ENCODE data around the gene DSC2.

Gene DSC2

DNA sequence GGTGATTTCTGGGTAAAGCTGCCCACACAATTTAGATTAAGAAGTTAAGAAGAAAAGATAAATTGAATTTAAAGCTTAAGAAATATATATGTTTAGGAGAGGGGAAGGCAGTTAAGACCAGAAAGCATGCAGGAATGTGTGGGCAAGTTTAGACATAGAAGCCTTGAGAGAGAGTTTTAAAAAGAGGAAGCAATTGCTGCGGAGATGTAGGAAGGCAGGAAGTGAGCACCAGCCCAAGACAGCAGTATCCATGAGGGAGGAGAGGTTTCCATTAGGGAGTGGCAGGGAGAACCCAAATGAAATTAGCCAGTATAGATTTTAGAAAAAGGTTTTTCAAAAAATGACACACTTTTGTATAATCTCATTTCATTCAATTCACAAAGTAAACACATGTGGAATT, 24.3 kb downstream of the DSC2 start:
- no peaks in the 10 kb centered on the region for H3K9me3 ChIP-seq (ENCODE audit: insufficient read depth, low read length)
- H3K4me1 ChIP-seq (ENCODE audit: low read length) = no peaks in the 10 kb centered on the region
- no peaks in the 10 kb centered on the region for H3K27me3 ChIP-seq (ENCODE audit: low read depth, low read length)
- no peak overlapping the region for H3K9ac ChIP-seq (ENCODE audit: low read length)
- no peak overlapping the region for H2AFZ ChIP-seq (ENCODE audit: low read depth, low read length)
- no peak overlapping the region for H3K27ac ChIP-seq (ENCODE audit: low read length)
- H3K79me2 ChIP-seq (ENCODE audit: low read length) = no peaks in the 10 kb centered on the region
- H4K20me1 ChIP-seq (ENCODE audit: insufficient read depth, low read length) = no peaks in the 10 kb centered on the region
- no peaks in the 10 kb centered on the region for H3K36me3 ChIP-seq (replicated peaks; ENCODE audit: low read depth, low read length)
- no peak overlapping the region for H3K4me2 ChIP-seq (ENCODE audit: low read length)
- no peak overlapping the region for H3K4me3 ChIP-seq (ENCODE audit: low read length)
- TF ChIP-seq EZH2phosphoT487 (IDR thresholded peaks at IDR 0.05; ENCODE audit: low read depth) = no peak
- TF ChIP-seq, protein P1, sequence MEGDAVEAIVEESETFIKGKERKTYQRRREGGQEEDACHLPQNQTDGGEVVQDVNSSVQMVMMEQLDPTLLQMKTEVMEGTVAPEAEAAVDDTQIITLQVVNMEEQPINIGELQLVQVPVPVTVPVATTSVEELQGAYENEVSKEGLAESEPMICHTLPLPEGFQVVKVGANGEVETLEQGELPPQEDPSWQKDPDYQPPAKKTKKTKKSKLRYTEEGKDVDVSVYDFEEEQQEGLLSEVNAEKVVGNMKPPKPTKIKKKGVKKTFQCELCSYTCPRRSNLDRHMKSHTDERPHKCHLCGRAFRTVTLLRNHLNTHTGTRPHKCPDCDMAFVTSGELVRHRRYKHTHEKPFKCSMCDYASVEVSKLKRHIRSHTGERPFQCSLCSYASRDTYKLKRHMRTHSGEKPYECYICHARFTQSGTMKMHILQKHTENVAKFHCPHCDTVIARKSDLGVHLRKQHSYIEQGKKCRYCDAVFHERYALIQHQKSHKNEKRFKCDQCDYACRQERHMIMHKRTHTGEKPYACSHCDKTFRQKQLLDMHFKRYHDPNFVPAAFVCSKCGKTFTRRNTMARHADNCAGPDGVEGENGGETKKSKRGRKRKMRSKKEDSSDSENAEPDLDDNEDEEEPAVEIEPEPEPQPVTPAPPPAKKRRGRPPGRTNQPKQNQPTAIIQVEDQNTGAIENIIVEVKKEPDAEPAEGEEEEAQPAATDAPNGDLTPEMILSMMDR (IDR thresholded peaks at IDR 0.05; ENCODE audit: low read depth, low read length) = no peak

DNA sequence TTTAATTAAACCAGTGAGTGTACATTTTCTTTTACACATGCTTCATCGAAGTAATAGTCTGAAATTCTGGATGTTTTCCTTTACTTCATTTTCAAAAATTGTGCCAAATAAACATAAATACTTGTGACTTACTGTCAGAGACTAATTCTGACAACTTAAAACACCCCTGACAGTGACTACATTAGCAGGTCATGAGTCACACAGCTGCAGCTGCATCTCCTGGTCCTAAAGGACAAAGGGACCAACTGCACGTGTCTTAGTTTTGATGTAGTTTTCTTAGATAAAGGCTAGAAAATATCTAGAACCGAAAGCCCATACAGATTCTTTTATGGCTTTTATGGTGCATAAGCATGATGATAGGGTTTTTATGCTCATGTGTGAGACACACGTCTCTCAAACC, 30.0 kb downstream of the DSC2 start:
- Histone ChIP-seq H3K79me2 (ENCODE audit: low read length) (no peaks in the 10 kb centered on the region), H3K4me3 (ENCODE audit: low read length) (no peak overlapping the region), H3K36me3 (replicated peaks; ENCODE audit: low read depth, low read length) (no peaks in the 10 kb centered on the region), H3K27me3 (ENCODE audit: low read depth, low read length) (no peaks in the 10 kb centered on the region), H4K20me1 (ENCODE audit: insufficient read depth, low read length) (no peaks in the 10 kb centered on the region), H3K9me3 (ENCODE audit: insufficient read depth, low read length) (no peaks in the 10 kb centered on the region), H2AFZ (ENCODE audit: low read depth, low read length) (no peak overlapping the region), H3K27ac (ENCODE audit: low read length) (no peak overlapping the region), H3K4me1 (ENCODE audit: low read length) (no peaks in the 10 kb centered on the region), H3K9ac (ENCODE audit: low read length) (no peak overlapping the region), H3K4me2 (ENCODE audit: low read length) (no peak overlapping the region)
- TF ChIP-seq, protein P1 (IDR thresholded peaks at IDR 0.05; ENCODE audit: low read depth, low read length) = no peak
- no peak for TF ChIP-seq EZH2phosphoT487 (IDR thresholded peaks at IDR 0.05; ENCODE audit: low read depth)

DNA sequence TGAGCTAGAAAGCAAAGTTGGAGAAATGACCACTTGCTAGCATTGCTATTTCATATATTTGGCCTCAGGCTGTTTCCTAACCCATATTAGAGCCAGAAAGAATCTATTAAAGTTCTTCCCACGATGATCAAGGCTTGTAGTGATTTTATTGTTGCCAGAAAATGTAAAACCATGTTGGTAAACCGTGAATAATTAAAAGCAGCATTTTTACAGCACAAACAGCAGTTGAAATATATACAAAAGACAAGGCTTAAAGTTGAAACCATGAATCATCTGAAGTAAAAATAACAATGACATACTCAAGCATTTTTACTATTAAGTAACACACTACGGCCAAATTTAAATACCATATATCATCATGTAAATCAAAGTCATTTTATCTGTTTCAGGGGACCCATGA, 32.0 kb downstream of the DSC2 start:
- TF ChIP-seq EZH2phosphoT487 (IDR thresholded peaks at IDR 0.05; ENCODE audit: low read depth) = no peak
- TF ChIP-seq, protein P1 (IDR thresholded peaks at IDR 0.05; ENCODE audit: low read depth, low read length) = no peak
- no peaks in the 10 kb centered on the region for H3K79me2 ChIP-seq (ENCODE audit: low read length)
- no peaks in the 10 kb centered on the region for H3K27me3 ChIP-seq (ENCODE audit: low read depth, low read length)
- H3K4me3 ChIP-seq (ENCODE audit: low read length) = no peak overlapping the region
- H3K4me2 ChIP-seq (ENCODE audit: low read length) = no peak overlapping the region
- H4K20me1 ChIP-seq (ENCODE audit: insufficient read depth, low read length) = no peaks in the 10 kb centered on the region
- H2AFZ ChIP-seq (ENCODE audit: low read depth, low read length) = no peak overlapping the region
- H3K9me3 ChIP-seq (ENCODE audit: insufficient read depth, low read length) = no peaks in the 10 kb centered on the region
- H3K9ac ChIP-seq (ENCODE audit: low read length) = no peak overlapping the region
- H3K36me3 ChIP-seq (replicated peaks; ENCODE audit: low read depth, low read length) = no peaks in the 10 kb centered on the region
- H3K4me1 ChIP-seq (ENCODE audit: low read length) = no peaks in the 10 kb centered on the region
- H3K27ac ChIP-seq (ENCODE audit: low read length) = no peak overlapping the region

DNA sequence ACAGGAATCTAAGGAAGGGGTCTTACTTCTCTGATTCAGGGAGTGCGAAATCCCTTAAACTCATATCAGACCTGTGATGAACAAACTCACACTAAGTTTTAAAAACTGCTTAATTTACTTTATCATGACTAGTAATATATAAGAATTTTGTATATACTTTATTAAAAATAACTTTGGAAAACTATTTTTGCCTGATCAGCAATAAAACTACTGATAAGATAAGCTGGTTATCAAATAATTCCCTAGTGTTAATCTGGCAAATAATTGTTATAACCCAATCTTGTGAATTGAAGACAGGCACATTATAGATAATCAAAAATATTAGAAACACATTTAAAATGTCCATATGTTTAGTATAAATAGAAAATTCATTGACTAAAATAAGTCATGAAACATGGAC, 36.0 kb downstream of the DSC2 start:
- TF ChIP-seq EZH2phosphoT487 (IDR thresholded peaks at IDR 0.05; ENCODE audit: low read depth) = no peak
- TF ChIP-seq, protein P1 (IDR thresholded peaks at IDR 0.05; ENCODE audit: low read depth, low read length) = no peak
- Histone ChIP-seq H3K4me3 (ENCODE audit: low read length) (no peak overlapping the region), H3K4me1 (ENCODE audit: low read length) (no peaks in the 10 kb centered on the region), H2AFZ (ENCODE audit: low read depth, low read length) (no peak overlapping the region), H3K27me3 (ENCODE audit: low read depth, low read length) (no peaks in the 10 kb centered on the region), H3K4me2 (ENCODE audit: low read length) (no peak overlapping the region), H3K36me3 (replicated peaks; ENCODE audit: low read depth, low read length) (no peaks in the 10 kb centered on the region), H3K9ac (ENCODE audit: low read length) (no peak overlapping the region), H4K20me1 (ENCODE audit: insufficient read depth, low read length) (no peaks in the 10 kb centered on the region), H3K79me2 (ENCODE audit: low read length) (no peaks in the 10 kb centered on the region), H3K27ac (ENCODE audit: low read length) (no peak overlapping the region), H3K9me3 (ENCODE audit: insufficient read depth, low read length) (no peaks in the 10 kb centered on the region)

Measured in OCI-LY3 (cell line).